CD14-positive monocyte (primary cell): ENCODE data around the gene CYP26A1. TPM values are rescaled to one million over a fixed set of nuclear protein-coding genes. Genes with fewer than 3 reads are reported as not detected.

Experiments used
- DNase-seq, 3 donors: peaks; one replicate each; pipeline ENCODE4 v3.0.0-alpha.2; 2011 to 2022
- H2AFZ ChIP-seq: 2 replicates; pipeline ENCODE4 v1.6.0; 2012; ENCODE audit warnings: mild to moderate bottlenecking, low read depth, low read length, inconsistent platforms; ENCODE audit not compliant: insufficient read depth, poor library complexity, severe bottlenecking
- H3K27ac ChIP-seq, 2 donors: 1 replicate in 1 of 2; 2 replicates in 1 of 2; pipeline ENCODE4 v1.5.1; 2012 to 2013; ENCODE audit warnings: low read length in 2 of 2, control low read depth in 1 of 2, inconsistent platforms in 1 of 2, low read depth in 1 of 2, mild to moderate bottlenecking in 1 of 2
- H3K27me3 ChIP-seq, 2 donors: one replicate each; pipeline versions ENCODE4 v1.6.0 to v1.6.1; 2011 to 2013; ENCODE audit warnings: low read length in 2 of 2; ENCODE audit not compliant: control insufficient read depth in 2 of 2, insufficient read depth in 2 of 2
- H3K36me3 ChIP-seq, 2 donors: replicated peaks in 1 of 2; 1 replicate in 1 of 2; 2 replicates in 1 of 2; pipeline versions ENCODE4 v1.5.1 to v1.6.1; 2012 to 2013; ENCODE audit warnings: low read length in 2 of 2, control low read depth in 1 of 2, inconsistent platforms in 1 of 2, mild to moderate bottlenecking in 1 of 2; ENCODE audit not compliant: insufficient read depth in 2 of 2, control insufficient read depth in 1 of 2
- H3K4me1 ChIP-seq, 2 donors: 1 replicate in 1 of 2; 2 replicates in 1 of 2; pipeline versions ENCODE4 v1.5.1 to v1.6.1; 2012 to 2013; ENCODE audit warnings: low read length in 2 of 2, control low read depth in 1 of 2, inconsistent platforms in 1 of 2, mild to moderate bottlenecking in 1 of 2, moderate library complexity in 1 of 2; ENCODE audit not compliant: insufficient read depth in 2 of 2, control insufficient read depth in 1 of 2
- H3K4me2 ChIP-seq: replicated peaks from 2 replicates; pipeline ENCODE3; 2012; ENCODE audit warnings: low read length, moderate library complexity, mild to moderate bottlenecking; ENCODE audit not compliant: poor library complexity, severe bottlenecking; ENCODE audit errors: extremely low read depth
- H3K4me3 ChIP-seq, 3 experiments: fragments of 200-600 bp in 1 of 3; sonication (generic) in 1 of 3; replicated peaks in 1 of 3; 1 replicate in 2 of 3; 2 replicates in 1 of 3; pipeline ENCODE4 v1.5.1; 2011 to 2013; ENCODE audit warnings: low read length in 3 of 3, mild to moderate bottlenecking in 3 of 3, control low read depth in 2 of 3, low read depth in 2 of 3, inconsistent platforms in 1 of 3, moderate library complexity in 1 of 3
- H3K79me2 ChIP-seq: 2 replicates; pipeline ENCODE4 v1.6.0; 2012; ENCODE audit warnings: mild to moderate bottlenecking, control low read depth, inconsistent platforms, low read length, moderate library complexity; ENCODE audit not compliant: insufficient read depth
- H3K9ac ChIP-seq: 2 replicates; pipeline ENCODE4 v1.6.0; 2017; ENCODE audit warnings: low read length, mild to moderate bottlenecking; ENCODE audit not compliant: insufficient read depth, poor library complexity, severe bottlenecking
- H3K9me3 ChIP-seq, 2 donors: replicated peaks in 1 of 2; 1 replicate in 1 of 2; 2 replicates in 1 of 2; pipeline versions ENCODE4 v1.5.1 to v1.6.1; 2012 to 2013; ENCODE audit warnings: low read length in 2 of 2, control low read depth in 1 of 2; ENCODE audit not compliant: control insufficient read depth in 1 of 2, insufficient read depth in 1 of 2
- H4K20me1 ChIP-seq: 2 replicates; pipeline ENCODE4 v1.6.0; 2012; ENCODE audit warnings: mild to moderate bottlenecking, low read length, control low read depth, moderate library complexity; ENCODE audit not compliant: insufficient read depth
- H3K27ac Mint-ChIP-seq, 7 donors: one replicate each; pipeline ENCODE4 v1.8.0; 2020; ENCODE audit warnings: mild to moderate bottlenecking in 7 of 7, mixed read lengths in 7 of 7, moderate library complexity in 6 of 7, inconsistent platforms in 2 of 7
- H3K27me3 Mint-ChIP-seq, 3 donors: one replicate each; pipeline ENCODE4 v1.8.0; 2021 to 2022; ENCODE audit warnings: low read depth in 3 of 3, mild to moderate bottlenecking in 3 of 3, mixed read lengths in 3 of 3, moderate library complexity in 3 of 3, inconsistent platforms in 1 of 3
- H3K36me3 Mint-ChIP-seq, 2 donors: one replicate each; pipeline ENCODE4 v1.8.0; 2020; ENCODE audit warnings: mixed read lengths in 2 of 2, inconsistent platforms in 1 of 2, mild to moderate bottlenecking in 1 of 2
- H3K4me1 Mint-ChIP-seq: one replicate; pipeline ENCODE4 v1.8.0; 2020; ENCODE audit warnings: mild to moderate bottlenecking, mixed read lengths
- H3K4me3 Mint-ChIP-seq, 2 donors: one replicate each; pipeline ENCODE4 v1.8.0; 2020; ENCODE audit warnings: mild to moderate bottlenecking in 2 of 2, mixed read lengths in 2 of 2, moderate library complexity in 1 of 2
- H3K9me3 Mint-ChIP-seq, 7 donors: one replicate each; pipeline ENCODE4 v1.8.0; 2020 to 2022; ENCODE audit warnings: mixed read lengths in 7 of 7, mild to moderate bottlenecking in 6 of 7, moderate library complexity in 6 of 7, inconsistent platforms in 2 of 7
- WGBS: methylation state at CpG from one replicate; pipeline ENCODE4 v1.1.5; 2013; ENCODE audit warnings: missing lambda C conversion rate; ENCODE audit not compliant: insufficient coverage; 5-methylcytosine and 5-hydroxymethylcytosine counted together
- intact Hi-C, 2 donors: fragments of 100-400 bp; cut with micrococcal nuclease; formaldehyde crosslinking; loops; one replicate each; pipeline versions ENCODE4 v1.15.0 to v1.15.1; 2023
- polyA plus RNA-seq, 3 donors: library from polyadenylated mRNA; depleted of rRNA in 1 of 3; unstranded in 2 of 3; stranded (reverse) in 1 of 3; fragments of 300-500 nt in 2 of 3; fragments of >200 nt in 1 of 3; fragmentation: Illumina TruSeq in 2 of 3; gene quantifications; 1 replicate in 2 of 3; 2 replicates in 1 of 3; pipeline ENCODE4 v1.2.3, GENCODE V29; 2012 to 2021
- TF ChIP-seq, protein P1 (sequence below): fragments of 200-600 bp; IDR thresholded peaks from one replicate; pipeline ENCODE4 v1.8.0; 2022; ENCODE audit warnings: antibody characterized with exemption, mild to moderate bottlenecking

Gene CYP26A1
- polyA plus RNA-seq, 3 donors, result not detected

DNA sequence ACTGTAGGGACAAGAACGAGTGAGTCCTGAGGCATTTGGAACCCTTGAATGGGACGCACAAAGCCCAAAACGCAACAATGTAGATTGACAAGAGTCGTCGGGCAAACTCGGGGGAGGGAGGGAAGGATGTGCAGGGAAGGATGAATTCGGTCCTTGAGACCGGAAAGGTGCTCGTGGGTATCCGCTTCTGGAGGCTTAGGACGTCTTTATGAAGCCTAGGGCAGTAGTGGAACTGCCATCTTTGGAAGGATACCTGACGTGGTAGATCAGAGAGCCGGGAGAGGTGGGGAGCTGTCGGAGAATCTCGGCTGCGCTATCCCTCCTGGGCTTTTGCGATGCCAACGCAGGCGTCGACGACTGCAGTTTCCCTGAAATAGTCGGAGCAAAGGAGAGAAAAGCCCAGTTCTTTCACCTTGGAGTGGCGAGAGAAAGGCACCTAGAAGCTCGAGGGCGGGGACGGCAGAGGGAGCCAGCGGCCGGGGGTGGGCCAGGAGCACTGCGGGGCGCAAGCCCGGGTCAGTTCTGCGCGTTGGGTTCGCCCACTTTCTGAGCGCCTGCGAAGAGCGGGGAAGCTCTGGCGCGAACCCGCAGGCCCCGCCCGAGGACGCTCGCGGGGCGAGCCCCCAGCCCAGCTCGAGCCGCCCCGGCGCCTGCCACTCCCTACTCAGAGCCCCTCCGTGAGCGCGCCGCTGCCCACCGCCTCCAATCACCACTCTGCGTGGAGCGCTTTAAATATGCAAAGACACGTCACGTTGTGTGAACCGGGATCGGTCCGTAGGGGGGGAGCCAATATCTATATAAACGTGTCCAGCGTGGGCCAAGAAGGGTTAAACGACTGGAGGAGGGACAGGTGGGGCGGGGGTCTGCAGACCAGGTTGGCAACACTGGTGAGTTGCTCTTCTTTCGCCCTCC lies 13.5 kb upstream of the CYP26A1 start, which contains the start of gene CYP26C1:
Gene CYP26C1, plus strand, starts transcription at position 824 of the 912 bp plus-strand sequence. CDS start 466 bp downstream, outside the sequence.
- Mint-ChIP-seq H3K27me3 (peaks cover 51 to 59% (median 54%) of the 10 kb centered on the region in 3 donors), H3K36me3 (peaks cover 32 to 44% of the 10 kb centered on the region in 2 donors), H3K27ac (peak within 1 kb of the TSS in 1 of 7 donors; percentile 69), H3K4me1 (peaks cover 17% of the 10 kb centered on the region), H3K4me3 (peak within 1 kb of the TSS; percentile 70 to 92), H3K9me3 (peaks cover 0 to 13% (median 7%) of the 10 kb centered on the region in 7 donors)
- H3K27ac ChIP-seq, result no peak within 1 kb of the TSS
- no peaks in the 10 kb centered on the region for H3K79me2 ChIP-seq
- H3K36me3 ChIP-seq, result peaks cover 7 to 24% of the 10 kb centered on the region in 2 donors
- peaks cover 8 to 18% of the 10 kb centered on the region in 2 donors for H3K4me1 ChIP-seq
- DNase-seq, result no peak
- H3K4me3 ChIP-seq, result no peak within 1 kb of the TSS
- H3K9ac ChIP-seq, result no peak within 1 kb of the TSS
- H2AFZ ChIP-seq, result no peak within 1 kb of the TSS
- WGBS, result 49% methylated on average over 55 of the region's 67 CpGs
- peak within 1 kb of the TSS; percentile 43 for H3K4me2 ChIP-seq
- intact Hi-C loops, result no loop called here
- H3K27me3 ChIP-seq, result peaks cover 32 to 53% of the 10 kb centered on the region in 2 donors
- TF ChIP-seq, protein P1, sequence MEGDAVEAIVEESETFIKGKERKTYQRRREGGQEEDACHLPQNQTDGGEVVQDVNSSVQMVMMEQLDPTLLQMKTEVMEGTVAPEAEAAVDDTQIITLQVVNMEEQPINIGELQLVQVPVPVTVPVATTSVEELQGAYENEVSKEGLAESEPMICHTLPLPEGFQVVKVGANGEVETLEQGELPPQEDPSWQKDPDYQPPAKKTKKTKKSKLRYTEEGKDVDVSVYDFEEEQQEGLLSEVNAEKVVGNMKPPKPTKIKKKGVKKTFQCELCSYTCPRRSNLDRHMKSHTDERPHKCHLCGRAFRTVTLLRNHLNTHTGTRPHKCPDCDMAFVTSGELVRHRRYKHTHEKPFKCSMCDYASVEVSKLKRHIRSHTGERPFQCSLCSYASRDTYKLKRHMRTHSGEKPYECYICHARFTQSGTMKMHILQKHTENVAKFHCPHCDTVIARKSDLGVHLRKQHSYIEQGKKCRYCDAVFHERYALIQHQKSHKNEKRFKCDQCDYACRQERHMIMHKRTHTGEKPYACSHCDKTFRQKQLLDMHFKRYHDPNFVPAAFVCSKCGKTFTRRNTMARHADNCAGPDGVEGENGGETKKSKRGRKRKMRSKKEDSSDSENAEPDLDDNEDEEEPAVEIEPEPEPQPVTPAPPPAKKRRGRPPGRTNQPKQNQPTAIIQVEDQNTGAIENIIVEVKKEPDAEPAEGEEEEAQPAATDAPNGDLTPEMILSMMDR, result no peak
- H4K20me1 ChIP-seq, result peaks cover 19% of the 10 kb centered on the region
- peaks cover 0 to 33% of the 10 kb centered on the region in 2 donors for H3K9me3 ChIP-seq

GRCh38 chr10:93060887-93061593 lies 12.7 kb upstream of the CYP26A1 start:
- intact Hi-C loops, result no loop called here
- Histone ChIP-seq H4K20me1 (peaks cover 19% of the 10 kb centered on the region), H3K9ac (no peak overlapping the region), H3K4me3 (no peak overlapping the region), H3K9me3 (peaks cover 0 to 36% of the 10 kb centered on the region in 2 donors), H2AFZ (no peak overlapping the region), H3K27me3 (peaks cover 38 to 60% of the 10 kb centered on the region in 2 donors), H3K4me1 (peaks cover 8 to 18% of the 10 kb centered on the region in 2 donors), H3K36me3 (peaks cover 7 to 24% of the 10 kb centered on the region in 2 donors), H3K4me2 (no peak overlapping the region), H3K79me2 (no peaks in the 10 kb centered on the region), H3K27ac (no peak overlapping the region)
- peaks cover 32 to 42% of the 10 kb centered on the region in 2 donors for H3K36me3 Mint-ChIP-seq
- WGBS, result 46% methylated on average over 42 of the region's 45 CpGs
- peaks cover 0 to 13% (median 8%) of the 10 kb centered on the region in 7 donors for H3K9me3 Mint-ChIP-seq
- H3K27ac Mint-ChIP-seq, result no peak overlapping the region
- H3K4me1 Mint-ChIP-seq, result peaks cover 22% of the 10 kb centered on the region
- H3K4me3 Mint-ChIP-seq, result peak overlapping the region in 1 of 2 donors; percentile 92
- TF ChIP-seq, protein P1, result no peak
- peaks cover 58 to 66% (median 60%) of the 10 kb centered on the region in 3 donors for H3K27me3 Mint-ChIP-seq
- DNase-seq, result no peak
